ENCODE data around the gene ACCS. TPM values are rescaled to one million over a fixed set of nuclear protein-coding genes. Genes with fewer than 3 reads are reported as not detected.

The ACCS gene
- total and polyA plus RNA-seq, 2 of the 4 experiments (the other 2 are of a cell fraction) = 1.8 to 7.3 TPM

DNA sequence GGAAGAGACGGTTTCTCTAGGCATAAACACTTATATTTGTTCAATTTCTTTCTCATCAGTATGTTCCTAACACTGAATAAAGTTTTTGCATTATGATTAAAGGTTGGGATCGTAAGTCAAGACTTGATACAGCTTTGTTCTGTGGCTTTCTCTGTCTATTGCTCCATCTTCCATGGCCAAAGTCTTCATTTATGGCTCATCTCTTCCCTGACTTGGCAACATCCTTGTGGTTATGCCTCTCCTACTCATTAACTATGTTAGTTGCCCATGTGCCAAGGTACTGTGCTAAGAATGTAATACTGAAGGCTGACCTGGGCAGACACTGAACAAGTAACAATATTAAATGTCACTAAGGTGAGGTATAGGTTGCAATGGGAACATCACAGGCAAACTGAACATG lies 19.9 kb upstream of the ACCS start:
- no peak overlapping the region for H3K56ac ChIP-seq (ENCODE audit: extremely low read depth, insufficient read depth, low read length)
- no peak overlapping the region for H4K91ac ChIP-seq (ENCODE audit: insufficient read depth, low read depth, low read length)
- H4K8ac ChIP-seq (ENCODE audit: low read depth in 2 of 2, low read length in 2 of 2) = no peak overlapping the region
- dilution Hi-C loops (cut with HindIII; ENCODE audit: low sequenced_read_pairs, unreplicated experiment) = loop anchor here (25.0 kb wide), 1 partner anchor 134 kb away; no protein-coding TSS in a partner anchor
- no peak overlapping the region for H2AK5ac ChIP-seq (ENCODE audit: low read depth, low read length)
- H3K79me1 ChIP-seq (ENCODE audit: low read depth in 1 of 2, low read length in 2 of 2) = no peaks in the 10 kb centered on the region
- no peak overlapping the region for H3K27ac ChIP-seq (ENCODE audit: insufficient read depth, low read length)
- H3K18ac ChIP-seq (ENCODE audit: low read depth, low read length) = no peak overlapping the region
- no peak overlapping the region for H3K4ac ChIP-seq (ENCODE audit: low read depth, low read length)
- H3K36me3 ChIP-seq (ENCODE audit: control insufficient read depth, insufficient read depth, low read length) = no peaks in the 10 kb centered on the region
- no peak overlapping the region for H2BK20ac ChIP-seq (ENCODE audit: low read depth, low read length)
- intact Hi-C loops (cut with micrococcal nuclease) = no loop called here
- WGBS, 2 experiments (ENCODE audit: extremely low coverage in 2 of 2, insufficient read length in 1 of 2) = no CpG with 5 or more reads among the region's 2 CpGs
- POLR2A ChIA-PET (ENCODE audit: unreplicated experiment) = no interaction called here
- H3K23ac ChIP-seq (ENCODE audit: low read depth, low read length) = no peak overlapping the region
- H2BK5ac ChIP-seq (ENCODE audit: low read depth, low read length, poor library complexity, severe bottlenecking) = no peak overlapping the region
- no peaks in the 10 kb centered on the region for H3K9me1 ChIP-seq (ENCODE audit: insufficient read depth, low read length)
- no peak overlapping the region for H3K9ac ChIP-seq (ENCODE audit: low read depth, low read length)
- no peak for TF ChIP-seq MXI1 (IDR thresholded peaks at IDR 0.05; ENCODE audit: borderline replicate concordance, low read depth, low read length)
- no peak for TF ChIP-seq MAFK (IDR thresholded peaks at IDR 0.05; ENCODE audit: low read depth, low read length)
- TF ChIP-seq, protein P1, sequence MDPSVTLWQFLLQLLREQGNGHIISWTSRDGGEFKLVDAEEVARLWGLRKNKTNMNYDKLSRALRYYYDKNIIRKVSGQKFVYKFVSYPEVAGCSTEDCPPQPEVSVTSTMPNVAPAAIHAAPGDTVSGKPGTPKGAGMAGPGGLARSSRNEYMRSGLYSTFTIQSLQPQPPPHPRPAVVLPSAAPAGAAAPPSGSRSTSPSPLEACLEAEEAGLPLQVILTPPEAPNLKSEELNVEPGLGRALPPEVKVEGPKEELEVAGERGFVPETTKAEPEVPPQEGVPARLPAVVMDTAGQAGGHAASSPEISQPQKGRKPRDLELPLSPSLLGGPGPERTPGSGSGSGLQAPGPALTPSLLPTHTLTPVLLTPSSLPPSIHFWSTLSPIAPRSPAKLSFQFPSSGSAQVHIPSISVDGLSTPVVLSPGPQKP (IDR thresholded peaks at IDR 0.05; ENCODE audit: borderline replicate concordance, low read depth, low read length) = no peak
- TF ChIP-seq CHD1 (IDR thresholded peaks at IDR 0.05; ENCODE audit: low read depth, low read length) = no peak
- no peak for TF ChIP-seq CEBPB (IDR thresholded peaks at IDR 0.05; ENCODE audit: low read depth, low read length)
- TF ChIP-seq RFX5 (IDR thresholded peaks at IDR 0.05; ENCODE audit: low read depth, low read length) = no peak
- TF ChIP-seq USF2 (IDR thresholded peaks at IDR 0.05; ENCODE audit: low read depth, low read length) = no peak
- no peak for TF ChIP-seq FOS (IDR thresholded peaks at IDR 0.05; ENCODE audit: low read depth, low read length)
- TF ChIP-seq RCOR1 (IDR thresholded peaks at IDR 0.05; ENCODE audit: insufficient replicate concordance, low read length) = no peak
- no peak for TF ChIP-seq MAZ (IDR thresholded peaks at IDR 0.05; ENCODE audit: borderline replicate concordance, low read depth, low read length)
- TF ChIP-seq NFE2L2 (IDR thresholded peaks at IDR 0.05; ENCODE audit: low read depth, low read length) = no peak
- no peak for TF ChIP-seq SMC3 (IDR thresholded peaks at IDR 0.05; ENCODE audit: low read depth, low read length)
- no peak for TF ChIP-seq RAD21 (IDR thresholded peaks at IDR 0.05; ENCODE audit: low read length)
- no peak for TF ChIP-seq POLR2A (IDR thresholded peaks at IDR 0.05; ENCODE audit: low read depth, low read length)
- TF ChIP-seq, protein P2, sequence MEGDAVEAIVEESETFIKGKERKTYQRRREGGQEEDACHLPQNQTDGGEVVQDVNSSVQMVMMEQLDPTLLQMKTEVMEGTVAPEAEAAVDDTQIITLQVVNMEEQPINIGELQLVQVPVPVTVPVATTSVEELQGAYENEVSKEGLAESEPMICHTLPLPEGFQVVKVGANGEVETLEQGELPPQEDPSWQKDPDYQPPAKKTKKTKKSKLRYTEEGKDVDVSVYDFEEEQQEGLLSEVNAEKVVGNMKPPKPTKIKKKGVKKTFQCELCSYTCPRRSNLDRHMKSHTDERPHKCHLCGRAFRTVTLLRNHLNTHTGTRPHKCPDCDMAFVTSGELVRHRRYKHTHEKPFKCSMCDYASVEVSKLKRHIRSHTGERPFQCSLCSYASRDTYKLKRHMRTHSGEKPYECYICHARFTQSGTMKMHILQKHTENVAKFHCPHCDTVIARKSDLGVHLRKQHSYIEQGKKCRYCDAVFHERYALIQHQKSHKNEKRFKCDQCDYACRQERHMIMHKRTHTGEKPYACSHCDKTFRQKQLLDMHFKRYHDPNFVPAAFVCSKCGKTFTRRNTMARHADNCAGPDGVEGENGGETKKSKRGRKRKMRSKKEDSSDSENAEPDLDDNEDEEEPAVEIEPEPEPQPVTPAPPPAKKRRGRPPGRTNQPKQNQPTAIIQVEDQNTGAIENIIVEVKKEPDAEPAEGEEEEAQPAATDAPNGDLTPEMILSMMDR (conservative IDR thresholded peaks at IDR 0.05; ENCODE audit: low read depth, low read length) = no peak
- no peak for TF ChIP-seq BHLHE40 (IDR thresholded peaks at IDR 0.05; ENCODE audit: low read depth, low read length)
- no peak overlapping the region for H2AK9ac ChIP-seq (replicated peaks; ENCODE audit: low read depth, low read length, poor library complexity)
- no peak overlapping the region for H2AFZ ChIP-seq (replicated peaks; ENCODE audit: low read length, poor library complexity)
- no peak overlapping the region for H3K14ac ChIP-seq (replicated peaks; ENCODE audit: low read depth, low read length)
- H3K4me1 ChIP-seq (ENCODE audit: control insufficient read depth, insufficient read depth, low read length) = no peaks in the 10 kb centered on the region
- no peaks in the 10 kb centered on the region for H4K20me1 ChIP-seq (ENCODE audit: insufficient read depth, low read length)
- peaks cover 5% of the 10 kb centered on the region for H3K27me3 ChIP-seq (ENCODE audit: control insufficient read depth, insufficient read depth, low read length)
- no peak for ATAC-seq (ENCODE audit: low read depth)
- in situ Hi-C loops (cut with MboI; ENCODE audit: low sequenced_read_pairs) = no loop called here
- no peaks in the 10 kb centered on the region for H3K9me3 ChIP-seq (ENCODE audit: control insufficient read depth, insufficient read depth, low read length)
- no TSS peak for BruUV-seq (replicated peaks)
- H3K4me3 ChIP-seq (ENCODE audit: insufficient read depth, low read depth, low read length) = no peak overlapping the region
- CTCF ChIA-PET = no interaction called here
- no peak overlapping the region for H2BK15ac ChIP-seq (ENCODE audit: low read depth, low read length)
- H4K5ac ChIP-seq (ENCODE audit: low read depth, low read length) = no peak overlapping the region
- no peak overlapping the region for H3K4me2 ChIP-seq (ENCODE audit: low read depth, low read length)
- no peak overlapping the region for H2BK120ac ChIP-seq (ENCODE audit: low read depth, low read length)
- DNase-seq = no peak

Data from IMR-90 (cell line).